HepG2 (cell line): Measurements from ENCODE around the gene CERS1. TPM values are rescaled to one million over a fixed set of nuclear protein-coding genes. Genes with fewer than 3 reads are reported as not detected.

ENCODE experiments used
- CREB1 ChIP-seq, 2 experiments: fragments of 450-650 bp in 1 of 2; IDR thresholded peaks; 2 replicates each; pipeline ENCODE4 v1.6.1; 2016 to 2017; ENCODE audit warnings: control low read depth in 1 of 2, mild to moderate bottlenecking in 1 of 2, missing compliant biosample characterization in 1 of 2, missing genetic modification characterization in 1 of 2
- FOXK2 ChIP-seq: fragments of 450-650 bp; IDR thresholded peaks from 2 replicates; pipeline ENCODE4 v1.6.1; 2016
- IKZF4 ChIP-seq: sonication (generic); formaldehyde crosslinking; IDR thresholded peaks from 2 replicates; pipeline ENCODE4 v1.5.1; 2020; ENCODE audit warnings: borderline replicate concordance, mild to moderate bottlenecking, low read depth, missing genetic modification reagents; ENCODE audit errors: not compliant biosample characterization
- MIER2 ChIP-seq: IDR thresholded peaks from 2 replicates; pipeline ENCODE4 v1.6.1; 2016; ENCODE audit warnings: missing biosample characterization, missing genetic modification reagents
- POLR2A ChIP-seq, 2 experiments: IDR thresholded peaks; 2 replicates each; pipeline ENCODE4 v1.6.1; 2011; ENCODE audit warnings: low read depth in 2 of 2, low read length in 2 of 2, mild to moderate bottlenecking in 1 of 2, moderate library complexity in 1 of 2; ENCODE audit not compliant: insufficient read depth in 1 of 2
- TOE1 ChIP-seq: sonication (generic); formaldehyde crosslinking; IDR thresholded peaks from 2 replicates; pipeline ENCODE4 v1.4.0; 2020; ENCODE audit warnings: mild to moderate bottlenecking, missing genetic modification reagents
- ZMAT3 ChIP-seq: sonication (generic); formaldehyde crosslinking; conservative IDR thresholded peaks from 2 replicates; pipeline ENCODE4 v1.7.0; 2021; ENCODE audit warnings: missing genetic modification reagents
- ZNF264 ChIP-seq: sonication (generic); formaldehyde crosslinking; IDR thresholded peaks from 2 replicates; pipeline ENCODE4 v1.4.0; 2020; ENCODE audit warnings: missing genetic modification reagents
- ZNF709 ChIP-seq: sonication (generic); formaldehyde crosslinking; IDR thresholded peaks from 2 replicates; pipeline ENCODE4 v1.5.0; 2020; ENCODE audit warnings: mild to moderate bottlenecking, missing genetic modification reagents
- ZNF790 ChIP-seq: sonication (generic); formaldehyde crosslinking; IDR thresholded peaks from 2 replicates; pipeline ENCODE4 v1.8.0; 2022; ENCODE audit warnings: missing genetic modification reagents, mild to moderate bottlenecking, borderline replicate concordance
- polyA plus RNA-seq, 8 experiments: library from polyadenylated mRNA; depleted of rRNA in 3 of 8; stranded (reverse) in 7 of 8; unstranded in 1 of 8; fragments of >200 nt; fragmentation: Illumina TruSeq in 4 of 8; extraction: Trizol in 4 of 8; gene quantifications; 2 replicates each; pipeline versions ENCODE4 v1.2.1 to v1.2.3, GENCODE V29; 2011 to 2016; ENCODE audit warnings: low read depth in 4 of 8, missing spikeins in 1 of 8, mixed read lengths in 1 of 8; ENCODE audit not compliant: insufficient read depth in 1 of 8
- total RNA-seq, 5 experiments: library from RNA; depleted of rRNA; stranded (reverse); fragments of >200 nt; fragmentation: Illumina TruSeq; extraction: Trizol; gene quantifications; 2 replicates each; pipeline ENCODE4 v1.2.3, GENCODE V29; 2016; ENCODE audit warnings: low read depth in 1 of 5
- TF ChIP-seq, protein P1 (sequence below), 2 experiments: sonication (generic) in 1 of 2; formaldehyde crosslinking in 1 of 2; IDR thresholded peaks; 2 replicates each; pipeline versions ENCODE4 v1.6.1 to v1.9.0; 2014 to 2022; ENCODE audit warnings: antibody characterized with exemption in 1 of 2, borderline replicate concordance in 1 of 2, inconsistent platforms in 1 of 2, low read depth in 1 of 2, missing genetic modification reagents in 1 of 2
- TF ChIP-seq, protein P2 (sequence below): sonication (generic); formaldehyde crosslinking; IDR thresholded peaks from 2 replicates; pipeline ENCODE4 v1.4.0; 2020; ENCODE audit warnings: missing genetic modification reagents, borderline replicate concordance
- TF ChIP-seq, protein P3 (sequence below): sonication (generic); formaldehyde crosslinking; IDR thresholded peaks from 2 replicates; pipeline ENCODE4 v1.9.0; 2022; ENCODE audit warnings: low read depth, missing genetic modification reagents

CERS1 gene
- total and polyA plus RNA-seq, 2 of the 13 experiments (the other 11 are each of a cell fraction or from before 2014, with no cell fraction given), result 4.6 to 9.8 TPM

DNA sequence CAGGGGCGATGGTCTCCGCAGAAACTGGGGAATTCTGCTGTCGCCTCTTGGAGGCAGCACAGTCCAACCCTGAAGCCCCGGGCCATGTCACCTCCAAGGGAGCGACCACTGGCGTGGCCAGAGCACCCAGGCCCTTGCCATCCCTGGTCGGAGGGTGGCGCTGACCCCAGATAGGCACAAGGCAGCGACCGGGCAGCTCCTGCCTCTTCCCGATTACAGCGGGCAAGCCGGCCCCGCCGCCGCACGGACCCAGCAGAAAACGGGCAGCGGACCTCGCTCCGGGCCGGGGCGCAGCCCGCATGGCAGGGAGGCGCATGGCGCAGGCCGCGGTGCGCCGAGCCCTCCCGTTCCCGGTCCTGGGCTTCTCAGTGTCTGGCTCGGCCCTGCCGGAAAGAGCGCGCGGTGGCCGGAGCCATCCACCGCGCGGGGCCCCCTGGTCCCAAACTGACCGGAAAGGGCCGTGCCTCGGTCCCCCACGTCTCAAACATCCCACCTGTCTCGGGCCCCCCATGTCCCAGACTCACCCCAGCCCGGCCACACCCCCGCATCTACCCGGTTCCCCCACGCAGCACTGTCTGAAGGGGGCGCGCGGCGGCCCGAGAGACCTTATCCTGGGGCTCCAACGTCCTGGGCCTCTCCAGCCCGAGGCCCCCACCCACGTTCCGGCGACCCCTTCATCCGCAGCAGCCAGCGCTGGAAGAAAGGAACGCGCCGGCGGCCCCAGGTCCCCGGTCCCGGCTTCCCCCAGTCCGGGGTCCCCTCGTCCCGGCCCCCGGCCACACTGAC, 727 bp downstream of the CERS1 start (continued):
- TF ChIP-seq ZNF709 (CRISPR knock-in tag) (no peak; the same call in 1 of the 2 replicates), ZNF790 (CRISPR knock-in tag) (peak; percentile 79; the same call in 1 of the 2 replicates), TOE1 (CRISPR knock-in tag) (no peak), ZNF264 (no peak), IKZF4 (CRISPR knock-in tag) (no peak), MIER2 (CRISPR knock-in tag) (0 out of 2 replicates have a peak, but pooled peaks have one; percentile 30), POLR2A (IDR thresholded peaks at IDR 0.05; ENCODE audit: insufficient read depth in 1 of 2, low read depth in 2 of 2, low read length in 2 of 2) (peak; percentile 31 to 34; a peak in 2 of 4 replicates), FOXK2 (no peak), ZMAT3 (CRISPR knock-in tag) (no peak), CREB1 (IDR thresholded peaks at IDR 0.05) (no peak), CREB1 (CRISPR knock-in tag; IDR thresholded peaks at IDR 0.05) (no peak)
- TF ChIP-seq, protein P1, sequence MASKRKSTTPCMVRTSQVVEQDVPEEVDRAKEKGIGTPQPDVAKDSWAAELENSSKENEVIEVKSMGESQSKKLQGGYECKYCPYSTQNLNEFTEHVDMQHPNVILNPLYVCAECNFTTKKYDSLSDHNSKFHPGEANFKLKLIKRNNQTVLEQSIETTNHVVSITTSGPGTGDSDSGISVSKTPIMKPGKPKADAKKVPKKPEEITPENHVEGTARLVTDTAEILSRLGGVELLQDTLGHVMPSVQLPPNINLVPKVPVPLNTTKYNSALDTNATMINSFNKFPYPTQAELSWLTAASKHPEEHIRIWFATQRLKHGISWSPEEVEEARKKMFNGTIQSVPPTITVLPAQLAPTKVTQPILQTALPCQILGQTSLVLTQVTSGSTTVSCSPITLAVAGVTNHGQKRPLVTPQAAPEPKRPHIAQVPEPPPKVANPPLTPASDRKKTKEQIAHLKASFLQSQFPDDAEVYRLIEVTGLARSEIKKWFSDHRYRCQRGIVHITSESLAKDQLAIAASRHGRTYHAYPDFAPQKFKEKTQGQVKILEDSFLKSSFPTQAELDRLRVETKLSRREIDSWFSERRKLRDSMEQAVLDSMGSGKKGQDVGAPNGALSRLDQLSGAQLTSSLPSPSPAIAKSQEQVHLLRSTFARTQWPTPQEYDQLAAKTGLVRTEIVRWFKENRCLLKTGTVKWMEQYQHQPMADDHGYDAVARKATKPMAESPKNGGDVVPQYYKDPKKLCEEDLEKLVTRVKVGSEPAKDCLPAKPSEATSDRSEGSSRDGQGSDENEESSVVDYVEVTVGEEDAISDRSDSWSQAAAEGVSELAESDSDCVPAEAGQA (IDR thresholded peaks at IDR 0.05; ENCODE audit: low read depth), result no peak
- TF ChIP-seq, protein P1 (CRISPR knock-in tag; IDR thresholded peaks at IDR 0.05; ENCODE audit: borderline replicate concordance), result no peak
- TF ChIP-seq, protein P2, sequence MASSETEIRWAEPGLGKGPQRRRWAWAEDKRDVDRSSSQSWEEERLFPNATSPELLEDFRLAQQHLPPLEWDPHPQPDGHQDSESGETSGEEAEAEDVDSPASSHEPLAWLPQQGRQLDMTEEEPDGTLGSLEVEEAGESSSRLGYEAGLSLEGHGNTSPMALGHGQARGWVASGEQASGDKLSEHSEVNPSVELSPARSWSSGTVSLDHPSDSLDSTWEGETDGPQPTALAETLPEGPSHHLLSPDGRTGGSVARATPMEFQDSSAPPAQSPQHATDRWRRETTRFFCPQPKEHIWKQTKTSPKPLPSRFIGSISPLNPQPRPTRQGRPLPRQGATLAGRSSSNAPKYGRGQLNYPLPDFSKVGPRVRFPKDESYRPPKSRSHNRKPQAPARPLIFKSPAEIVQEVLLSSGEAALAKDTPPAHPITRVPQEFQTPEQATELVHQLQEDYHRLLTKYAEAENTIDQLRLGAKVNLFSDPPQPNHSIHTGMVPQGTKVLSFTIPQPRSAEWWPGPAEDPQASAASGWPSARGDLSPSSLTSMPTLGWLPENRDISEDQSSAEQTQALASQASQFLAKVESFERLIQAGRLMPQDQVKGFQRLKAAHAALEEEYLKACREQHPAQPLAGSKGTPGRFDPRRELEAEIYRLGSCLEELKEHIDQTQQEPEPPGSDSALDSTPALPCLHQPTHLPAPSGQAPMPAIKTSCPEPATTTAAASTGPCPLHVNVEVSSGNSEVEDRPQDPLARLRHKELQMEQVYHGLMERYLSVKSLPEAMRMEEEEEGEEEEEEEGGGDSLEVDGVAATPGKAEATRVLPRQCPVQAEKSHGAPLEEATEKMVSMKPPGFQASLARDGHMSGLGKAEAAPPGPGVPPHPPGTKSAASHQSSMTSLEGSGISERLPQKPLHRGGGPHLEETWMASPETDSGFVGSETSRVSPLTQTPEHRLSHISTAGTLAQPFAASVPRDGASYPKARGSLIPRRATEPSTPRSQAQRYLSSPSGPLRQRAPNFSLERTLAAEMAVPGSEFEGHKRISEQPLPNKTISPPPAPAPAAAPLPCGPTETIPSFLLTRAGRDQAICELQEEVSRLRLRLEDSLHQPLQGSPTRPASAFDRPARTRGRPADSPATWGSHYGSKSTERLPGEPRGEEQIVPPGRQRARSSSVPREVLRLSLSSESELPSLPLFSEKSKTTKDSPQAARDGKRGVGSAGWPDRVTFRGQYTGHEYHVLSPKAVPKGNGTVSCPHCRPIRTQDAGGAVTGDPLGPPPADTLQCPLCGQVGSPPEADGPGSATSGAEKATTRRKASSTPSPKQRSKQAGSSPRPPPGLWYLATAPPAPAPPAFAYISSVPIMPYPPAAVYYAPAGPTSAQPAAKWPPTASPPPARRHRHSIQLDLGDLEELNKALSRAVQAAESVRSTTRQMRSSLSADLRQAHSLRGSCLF (CRISPR knock-in tag), result no peak
- TF ChIP-seq, protein P3, sequence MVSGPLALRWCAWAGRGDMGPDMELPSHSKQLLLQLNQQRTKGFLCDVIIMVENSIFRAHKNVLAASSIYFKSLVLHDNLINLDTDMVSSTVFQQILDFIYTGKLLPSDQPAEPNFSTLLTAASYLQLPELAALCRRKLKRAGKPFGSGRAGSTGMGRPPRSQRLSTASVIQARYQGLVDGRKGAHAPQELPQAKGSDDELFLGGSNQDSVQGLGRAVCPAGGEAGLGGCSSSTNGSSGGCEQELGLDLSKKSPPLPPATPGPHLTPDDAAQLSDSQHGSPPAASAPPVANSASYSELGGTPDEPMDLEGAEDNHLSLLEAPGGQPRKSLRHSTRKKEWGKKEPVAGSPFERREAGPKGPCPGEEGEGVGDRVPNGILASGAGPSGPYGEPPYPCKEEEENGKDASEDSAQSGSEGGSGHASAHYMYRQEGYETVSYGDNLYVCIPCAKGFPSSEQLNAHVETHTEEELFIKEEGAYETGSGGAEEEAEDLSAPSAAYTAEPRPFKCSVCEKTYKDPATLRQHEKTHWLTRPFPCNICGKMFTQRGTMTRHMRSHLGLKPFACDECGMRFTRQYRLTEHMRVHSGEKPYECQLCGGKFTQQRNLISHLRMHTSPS (CRISPR knock-in tag), result peak; percentile 45; the same call in 1 of the 2 replicates
